GM19467 (cell line): ENCODE measurements around the gene SARNP.

Source experiments
- ATAC-seq: cut with Tn5 transposase; IDR thresholded peaks from one replicate; pipeline ENCODE4 v1.9.1; 2021; ENCODE audit warnings: mild to moderate bottlenecking, moderate library complexity; ENCODE audit not compliant: unreplicated experiment

The SARNP gene

DNA sequence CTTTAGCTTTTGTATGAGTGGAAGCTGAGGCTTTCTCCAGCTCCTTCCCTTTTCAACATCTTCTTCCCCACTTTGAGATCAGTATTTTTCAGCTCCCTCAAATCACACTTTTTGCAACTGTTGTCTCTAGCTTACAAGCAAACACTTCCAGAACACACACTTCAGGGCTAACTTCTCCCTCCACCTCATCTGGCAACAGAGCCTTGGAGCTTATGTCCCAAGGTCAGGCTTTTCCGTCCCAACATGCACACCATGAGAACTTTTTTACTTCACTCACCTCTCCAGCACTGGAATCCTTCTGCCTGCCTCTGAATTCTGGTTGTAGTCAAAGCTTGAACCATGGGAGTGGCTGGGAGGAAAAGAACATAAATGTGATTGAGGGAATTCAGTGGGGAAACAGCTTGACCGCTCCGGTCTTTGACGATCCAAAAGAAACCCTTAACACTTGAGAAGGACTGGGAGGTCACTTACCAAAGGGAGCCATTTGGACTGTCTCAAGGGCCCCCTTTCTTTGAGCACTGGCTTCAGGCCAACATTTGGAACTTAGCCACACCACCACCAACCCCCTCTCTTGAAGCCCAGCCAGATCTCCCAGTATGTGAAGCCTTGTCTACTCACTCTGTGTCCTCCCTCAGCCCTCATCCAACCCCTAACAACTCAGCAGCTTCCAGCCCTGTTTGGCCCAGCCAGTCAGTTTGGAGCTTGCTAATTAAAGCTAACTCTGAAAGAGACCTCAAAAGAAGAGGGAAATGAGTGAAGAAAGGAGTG is 105.6 kb downstream of the SARNP start:
- ATAC-seq: no peak

- no peak for ATAC-seq
Measured at GRCh38 chr12:55708695-55709233, 108.8 kb downstream of the SARNP start.

- no peak for ATAC-seq
Measured at GRCh38 chr12:55707841-55708694, 109.5 kb downstream of the SARNP start, which contains the start of gene ITGA7. TSS of gene ITGA7 (minus strand) at chr12:55707904. CDS start at chr12:55707682, 222 bp downstream.
